ENCODE data around the gene ULK3.

The ULK3 gene

DNA sequence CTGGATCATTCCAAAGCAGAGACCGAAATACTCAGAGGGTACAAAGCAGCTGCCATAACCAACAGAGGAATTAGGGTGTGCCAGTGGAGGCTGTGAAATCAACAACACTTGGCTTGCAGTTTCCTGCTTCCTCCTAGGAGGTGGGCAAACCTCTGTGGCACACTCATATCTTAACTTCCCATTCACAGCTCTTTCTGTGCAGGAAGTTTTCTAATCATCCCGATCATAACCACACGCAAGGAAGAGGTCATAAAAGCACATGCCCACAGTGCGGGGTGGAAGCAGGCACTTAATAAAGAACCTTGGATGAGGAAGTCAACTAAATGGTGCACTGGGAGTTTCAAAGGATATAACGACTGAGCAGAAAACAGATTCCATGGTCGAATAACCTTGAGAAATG lies 25.1 kb upstream of the ULK3 start:
- no peak for DNase-seq (ENCODE audit: low read depth)

DNA sequence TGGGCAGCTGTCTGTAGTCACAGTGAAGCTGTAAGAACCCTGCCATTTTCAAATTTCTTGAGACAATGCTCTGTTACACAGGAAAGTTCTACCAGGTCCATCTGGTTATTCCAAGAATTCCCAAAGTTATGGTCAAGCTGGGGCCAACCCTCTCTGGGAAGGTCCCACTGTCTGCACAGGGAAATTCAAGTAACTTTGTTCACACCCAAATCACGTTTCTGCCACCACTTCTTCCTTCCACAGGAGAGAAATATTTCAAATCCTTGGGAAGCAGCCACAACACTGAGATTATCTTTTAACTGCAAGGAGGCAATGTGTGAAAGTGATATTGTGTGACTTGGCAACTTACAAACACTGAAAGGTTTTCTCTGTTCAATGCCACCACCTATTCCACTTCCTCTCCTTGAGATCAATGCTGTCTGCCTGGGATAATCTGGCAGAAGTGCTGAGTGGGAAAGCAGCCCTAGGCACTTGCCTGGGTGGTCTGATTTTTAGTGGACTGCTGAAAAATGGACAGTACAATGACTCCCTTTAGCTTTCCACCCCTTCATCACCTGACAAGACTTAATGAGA lies 24.6 kb upstream of the ULK3 start:
- DNase-seq (ENCODE audit: low read depth): no peak

DNA sequence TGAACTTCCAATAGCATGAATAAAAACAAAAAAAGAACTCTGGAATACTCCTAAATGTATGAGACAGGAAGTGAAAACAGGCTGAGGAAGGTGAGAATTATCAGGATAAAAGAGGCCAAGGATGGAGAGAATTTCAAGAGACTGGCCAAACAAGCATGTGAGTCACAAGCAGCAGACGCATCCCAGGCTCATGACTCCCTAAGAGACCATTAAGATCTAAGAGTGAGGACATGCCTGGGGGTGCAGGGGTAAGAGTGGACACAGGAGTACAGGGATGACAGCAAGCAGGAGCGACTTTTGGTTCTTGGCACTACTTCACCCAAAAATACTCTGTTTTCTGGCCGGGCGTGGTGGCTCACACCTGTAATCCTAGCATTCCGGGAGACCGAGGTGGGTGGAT lies 23.1 kb upstream of the ULK3 start:
- no peak for DNase-seq (ENCODE audit: low read depth)

DNA sequence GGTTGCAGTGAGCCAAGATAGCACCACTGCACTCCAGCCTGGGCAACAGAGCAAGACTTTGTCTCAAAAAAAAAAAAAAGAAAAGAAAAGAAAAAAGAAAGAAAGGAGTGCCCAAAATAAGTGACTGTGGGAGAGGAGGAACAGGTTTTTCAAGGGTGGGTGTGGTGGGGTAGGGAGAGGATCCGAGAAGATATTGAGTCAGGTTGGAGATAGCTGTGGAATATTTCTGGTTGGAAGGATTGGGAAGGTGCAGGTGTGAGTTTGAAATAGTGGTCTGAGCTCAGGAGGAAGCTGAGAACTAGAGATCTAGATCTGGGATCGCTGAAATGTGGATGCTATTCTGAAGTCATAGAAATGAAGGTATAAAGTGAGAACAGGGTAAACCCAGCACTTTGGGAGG lies 22.4 kb upstream of the ULK3 start:
- no peak for DNase-seq (ENCODE audit: low read depth)

GRCh38 chr15:74864296-74864695 lies 21.3 kb upstream of the ULK3 start:
- no peak for DNase-seq (ENCODE audit: low read depth)

DNA sequence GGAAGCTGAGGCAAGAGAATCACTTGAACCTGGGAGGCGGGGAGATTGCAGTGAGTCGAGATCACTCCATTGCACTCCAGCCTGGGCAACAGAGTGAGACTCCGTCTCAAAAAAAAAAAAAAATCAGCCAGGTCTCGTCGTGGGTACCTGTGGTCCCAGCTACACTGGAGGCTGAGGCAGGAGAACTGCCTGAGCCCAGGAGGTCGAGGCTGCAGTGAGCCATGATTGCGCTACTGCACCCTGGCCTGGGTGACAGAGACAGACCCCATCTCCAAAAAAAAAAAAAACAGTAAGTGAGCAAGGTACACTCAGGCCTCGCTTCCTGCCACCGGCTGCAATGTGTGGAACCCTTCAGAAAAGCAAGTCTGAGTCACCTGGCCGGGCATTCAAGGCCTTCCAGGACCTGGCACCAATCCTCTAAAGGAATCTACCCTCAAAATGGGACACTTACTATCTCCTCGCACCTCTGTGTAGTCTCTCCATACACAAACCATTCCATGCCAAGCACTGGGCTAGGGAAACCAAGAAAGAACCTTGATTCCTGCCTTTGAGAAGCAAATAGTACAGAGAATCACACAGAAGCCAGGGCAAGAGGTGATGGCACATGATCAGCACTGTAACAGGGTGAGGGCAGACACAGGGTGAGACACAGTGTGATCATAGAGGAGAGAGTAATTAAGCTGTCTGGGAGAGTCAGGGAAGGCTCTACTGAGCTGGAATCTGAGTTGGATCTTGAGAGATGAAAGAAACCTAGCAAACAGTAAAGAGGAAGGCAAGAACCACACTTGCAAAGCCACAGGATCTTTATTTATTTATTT lies 20.5 kb upstream of the ULK3 start:
- no peak for DNase-seq (ENCODE audit: low read depth)

DNA sequence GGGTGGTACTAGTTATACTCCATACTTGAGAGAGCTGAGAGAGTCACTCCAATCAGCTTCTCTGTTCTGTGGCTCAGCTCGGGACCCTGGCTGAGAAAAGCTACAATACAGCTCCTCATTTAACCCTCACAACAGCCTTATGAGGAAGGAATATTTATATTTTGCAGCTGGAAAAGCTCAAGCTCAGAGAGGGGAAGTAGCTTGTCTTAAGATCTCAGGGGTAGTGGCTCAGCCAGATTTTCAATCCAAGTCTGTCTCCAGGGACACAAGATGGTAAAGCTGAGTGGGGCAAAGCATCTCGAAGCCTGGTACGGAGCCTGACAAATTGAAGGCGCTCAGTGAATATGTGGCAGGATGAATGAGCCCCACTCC lies 15.4 kb upstream of the ULK3 start:
- no peak for DNase-seq (ENCODE audit: low read depth)

- no peak for DNase-seq (ENCODE audit: low read depth)
These were observed 14.9 kb upstream of the ULK3 start for GRCh38 chr15:74857671-74858368.

DNA sequence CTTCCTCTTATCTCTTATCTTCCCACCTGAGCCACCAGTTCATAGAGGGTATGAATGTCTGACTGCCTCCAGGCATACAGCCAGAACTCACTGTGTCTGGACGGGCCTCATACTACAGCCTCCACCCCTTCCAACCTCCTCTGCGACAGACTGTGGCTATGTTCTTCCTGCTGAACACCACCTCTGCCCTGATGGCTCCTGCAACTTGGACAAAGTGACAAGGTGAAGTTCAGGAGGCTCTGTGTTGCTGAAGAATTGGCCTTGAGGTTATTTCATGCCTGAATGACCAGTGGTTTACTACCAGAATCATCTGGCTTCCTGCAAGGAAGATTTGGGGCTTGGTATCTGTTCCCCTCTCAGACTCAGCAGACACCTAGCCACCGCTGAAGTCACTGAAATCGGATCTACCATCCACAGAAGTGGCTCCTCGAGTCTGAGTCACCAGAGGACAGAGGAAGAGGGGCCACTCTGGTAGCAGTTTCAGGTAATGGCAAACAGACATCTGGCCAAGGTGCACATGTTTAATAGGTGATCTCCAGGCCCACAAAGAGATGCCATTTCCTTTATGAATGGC lies 14.2 kb upstream of the ULK3 start:
- DNase-seq (ENCODE audit: low read depth): no peak

- no peak for DNase-seq (ENCODE audit: low read depth)
These were observed 13.6 kb upstream of the ULK3 start for GRCh38 chr15:74856537-74856936.

GRCh38 chr15:74855857-74856256 lies 12.9 kb upstream of the ULK3 start:
- no peak for DNase-seq (ENCODE audit: low read depth)

- DNase-seq (ENCODE audit: low read depth): no peak
These were observed 11.6 kb upstream of the ULK3 start for GRCh38 chr15:74854453-74855022.

DNA sequence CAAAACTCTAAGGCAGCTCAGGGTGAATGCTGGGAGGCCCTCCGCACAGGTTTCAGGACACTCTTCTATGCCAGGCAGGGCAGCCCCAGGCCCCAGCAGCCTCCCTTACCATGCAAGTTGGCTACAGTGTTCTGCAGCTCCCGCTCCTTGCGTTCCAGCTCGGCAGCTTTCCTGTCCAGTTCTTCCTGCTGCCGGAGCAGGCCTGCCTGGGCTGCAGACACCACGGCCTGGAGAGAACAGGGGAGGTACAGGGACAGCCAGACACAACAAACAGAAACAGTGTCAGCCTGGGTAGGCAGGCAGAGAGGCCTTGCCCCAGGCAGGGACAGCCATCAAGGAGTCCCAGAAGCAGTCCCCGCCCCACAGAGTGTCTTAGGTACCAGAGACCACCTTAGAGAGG lies 9.0 kb upstream of the ULK3 start:
- DNase-seq (ENCODE audit: low read depth): no peak

DNA sequence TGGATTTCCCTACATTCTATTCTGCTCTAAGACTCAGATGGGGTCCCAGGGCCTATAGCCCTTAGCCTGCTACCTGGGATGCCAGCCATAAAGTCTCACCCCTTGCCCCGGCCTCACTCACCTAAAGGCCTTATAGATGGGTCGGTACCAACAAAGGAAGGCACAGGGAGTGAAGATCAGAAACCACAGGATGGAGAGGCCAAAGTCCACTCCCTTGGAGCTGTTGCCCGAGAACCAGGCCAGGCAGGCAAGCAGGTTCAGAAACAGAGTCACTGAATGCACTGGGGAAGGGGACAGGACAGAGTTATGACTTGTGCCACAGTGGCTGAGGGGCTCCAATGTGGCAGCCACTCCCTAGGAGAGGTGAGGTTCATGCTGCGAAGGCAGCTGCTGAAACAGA lies 7.4 kb upstream of the ULK3 start:
- no peak for DNase-seq (ENCODE audit: low read depth)

DNA sequence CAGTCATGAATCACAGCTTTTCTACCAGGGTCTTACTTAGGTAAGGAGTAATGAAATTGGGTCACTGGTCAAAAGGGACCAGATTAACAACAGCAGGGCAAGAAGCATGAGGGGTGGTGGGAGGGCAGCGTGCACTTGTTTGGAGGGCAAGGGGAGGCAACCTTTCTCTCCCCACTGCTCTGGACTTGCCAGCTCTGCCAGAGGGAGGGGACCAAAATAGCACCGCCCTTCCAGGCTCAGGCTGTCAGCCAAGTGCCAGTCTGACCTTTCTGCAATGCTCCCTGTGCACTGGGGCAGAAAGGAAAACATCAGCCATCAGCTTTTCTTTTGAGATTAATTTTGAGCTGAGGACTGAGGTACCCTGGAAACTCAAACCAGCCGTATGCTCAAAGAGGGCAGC lies 4.5 kb upstream of the ULK3 start:
- no peak for DNase-seq (ENCODE audit: low read depth)

DNA sequence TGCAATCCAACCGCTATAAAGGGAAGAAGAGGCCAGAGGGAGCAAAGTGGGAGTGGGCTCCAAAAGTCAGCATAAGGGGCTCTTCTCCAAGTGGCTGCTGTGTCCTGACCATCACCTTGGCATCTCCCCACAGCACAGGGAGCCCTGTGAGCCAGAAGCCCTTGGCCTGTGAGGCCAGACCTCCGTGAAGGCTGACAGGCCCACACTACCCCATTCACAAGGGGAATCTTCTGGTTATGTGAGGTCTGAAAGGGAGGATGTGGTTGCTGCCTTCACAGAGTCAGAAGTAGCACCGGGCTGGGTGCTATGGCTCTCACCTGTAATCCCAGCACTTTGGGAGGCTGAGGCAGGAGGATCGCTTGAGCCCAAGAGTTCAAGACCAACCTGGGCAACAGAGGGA lies 2.6 kb upstream of the ULK3 start:
- DNase-seq (ENCODE audit: low read depth): no peak

- DNase-seq (ENCODE audit: low read depth): no peak
These were observed 2.2 kb upstream of the ULK3 start for GRCh38 chr15:74845208-74845568.

DNA sequence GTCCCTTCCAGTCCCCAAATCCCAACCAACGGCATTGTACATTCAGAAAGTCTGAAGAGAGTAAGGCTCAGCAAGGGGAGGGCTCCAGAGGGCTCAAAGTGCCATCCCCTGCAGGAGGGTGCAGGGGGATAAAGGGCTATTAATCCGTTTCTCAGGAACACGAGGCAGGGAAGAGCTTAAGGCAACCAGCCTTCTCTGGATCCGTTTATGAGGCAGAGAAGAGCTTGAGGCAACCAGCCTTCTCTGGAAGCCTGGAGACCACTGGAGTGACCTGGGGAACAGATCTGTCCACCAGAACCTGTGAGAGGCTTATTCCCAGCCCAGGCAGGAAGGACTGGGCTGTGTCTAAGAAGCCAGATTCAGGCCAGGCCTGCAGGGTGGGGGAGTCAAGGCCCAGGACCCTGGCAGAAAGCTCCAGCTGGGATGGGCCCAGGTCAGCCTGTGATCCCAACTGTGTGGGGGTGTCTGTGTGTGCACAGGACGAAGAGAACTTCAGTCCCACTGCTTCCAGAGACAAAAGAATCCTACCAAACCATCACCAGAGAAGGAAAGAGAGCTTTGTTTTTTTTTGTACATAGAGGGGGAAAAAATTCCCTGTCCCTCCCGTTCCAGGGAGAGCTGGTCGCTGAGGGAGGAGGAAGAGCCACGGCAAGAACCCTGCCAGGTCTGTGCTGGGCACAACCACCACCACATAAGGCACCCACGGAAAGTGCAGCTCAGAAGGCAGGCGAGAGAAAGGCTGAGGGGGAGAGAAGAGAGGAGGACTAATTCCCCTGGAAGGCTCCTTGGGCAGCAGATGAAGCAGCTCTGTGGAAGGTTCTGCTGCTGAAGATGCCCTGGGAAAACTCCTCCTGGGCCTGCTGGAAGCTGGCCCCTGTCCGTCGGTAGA lies 1.6 kb upstream of the ULK3 start:
- DNase-seq (ENCODE audit: low read depth): no peak

DNA sequence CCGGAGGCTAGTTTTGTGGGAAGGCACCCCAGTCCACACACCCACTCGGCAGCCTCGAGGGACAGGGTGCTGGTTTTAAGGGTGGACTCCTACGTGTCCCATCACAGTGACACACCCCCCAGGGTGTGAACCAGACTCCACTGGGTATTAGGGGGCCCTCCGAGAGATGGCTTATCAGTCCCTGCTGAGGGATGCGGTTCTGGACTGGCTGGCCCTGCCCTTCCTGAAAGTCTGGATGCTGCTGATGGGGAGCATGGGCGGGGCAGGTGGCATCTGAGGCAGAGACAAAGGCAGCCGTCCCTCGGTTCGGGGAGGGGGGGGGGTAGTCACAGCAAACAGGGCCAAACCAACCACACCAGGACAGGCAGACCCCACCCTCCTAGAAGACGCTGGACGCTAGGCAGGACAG lies 939 bp upstream of the ULK3 start:
- no peak for DNase-seq (ENCODE audit: low read depth)

- DNase-seq (ENCODE audit: low read depth): no peak
These were observed 481 bp upstream of the ULK3 start for GRCh38 chr15:74843445-74843828.

DNA sequence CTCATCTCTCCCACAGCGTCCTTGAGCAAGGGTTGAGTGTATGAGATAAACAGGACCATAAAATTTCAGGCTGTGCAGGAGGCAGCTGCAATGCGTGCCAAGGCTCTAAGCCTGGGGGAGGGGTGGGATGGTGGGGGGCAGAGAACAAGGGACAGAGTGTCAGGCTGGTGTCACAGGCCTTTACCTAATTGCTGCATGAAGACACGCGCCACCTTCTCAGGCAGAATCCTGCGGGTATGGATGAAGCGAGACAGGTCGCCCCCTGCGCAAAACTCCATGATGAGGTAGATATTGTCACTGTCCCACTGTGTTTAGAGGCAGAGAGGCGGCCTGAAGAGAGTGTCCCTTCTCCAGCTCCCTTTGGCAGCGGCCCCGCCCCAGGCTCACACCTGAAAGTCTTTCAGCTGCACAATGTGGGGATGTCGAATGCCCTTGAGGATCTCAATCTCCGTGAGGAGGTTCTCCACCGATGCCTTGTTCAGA lies 1.0 kb downstream of the ULK3 start:
- no peak for DNase-seq (ENCODE audit: low read depth)

All from HS-27A (cell line).